HPDE6-E6E7 (cell line): ENCODE measurements around the gene ZNF136.

ENCODE experiments used
- DNase-seq: peaks from one replicate; pipeline ENCODE4 v3.0.0; 2011; ENCODE audit warnings: missing footprints; ENCODE audit errors: extremely low spot score

The ZNF136 gene

GRCh38 chr19:12162882-12163806 is at the start of gene ZNF136:
Gene ZNF136, plus strand, starts transcription at chr19:12163096. Its CDS starts 108 bp downstream, at chr19:12163204.
- DNase-seq: peak; percentile 100

DNA sequence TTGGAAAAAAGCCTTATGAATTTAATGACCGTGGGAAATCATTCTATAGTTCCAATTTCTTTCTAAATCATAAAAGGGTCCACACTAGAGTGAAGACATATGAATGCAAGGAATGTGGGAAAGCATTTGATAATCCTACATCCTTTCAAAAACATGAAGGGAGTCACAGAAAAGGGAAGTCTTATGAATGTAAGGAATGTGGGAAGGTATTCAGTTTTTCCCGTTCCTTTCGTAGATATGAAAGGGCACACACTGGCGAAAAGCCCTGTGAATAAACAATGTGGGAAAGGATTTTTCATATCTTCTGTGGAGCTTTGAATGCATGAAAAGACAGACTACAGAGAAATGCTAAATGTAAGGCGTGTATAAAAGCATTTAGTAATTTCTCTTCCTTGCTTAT is 49.8 kb upstream of the ZNF136 start:
- no peak for DNase-seq

DNA sequence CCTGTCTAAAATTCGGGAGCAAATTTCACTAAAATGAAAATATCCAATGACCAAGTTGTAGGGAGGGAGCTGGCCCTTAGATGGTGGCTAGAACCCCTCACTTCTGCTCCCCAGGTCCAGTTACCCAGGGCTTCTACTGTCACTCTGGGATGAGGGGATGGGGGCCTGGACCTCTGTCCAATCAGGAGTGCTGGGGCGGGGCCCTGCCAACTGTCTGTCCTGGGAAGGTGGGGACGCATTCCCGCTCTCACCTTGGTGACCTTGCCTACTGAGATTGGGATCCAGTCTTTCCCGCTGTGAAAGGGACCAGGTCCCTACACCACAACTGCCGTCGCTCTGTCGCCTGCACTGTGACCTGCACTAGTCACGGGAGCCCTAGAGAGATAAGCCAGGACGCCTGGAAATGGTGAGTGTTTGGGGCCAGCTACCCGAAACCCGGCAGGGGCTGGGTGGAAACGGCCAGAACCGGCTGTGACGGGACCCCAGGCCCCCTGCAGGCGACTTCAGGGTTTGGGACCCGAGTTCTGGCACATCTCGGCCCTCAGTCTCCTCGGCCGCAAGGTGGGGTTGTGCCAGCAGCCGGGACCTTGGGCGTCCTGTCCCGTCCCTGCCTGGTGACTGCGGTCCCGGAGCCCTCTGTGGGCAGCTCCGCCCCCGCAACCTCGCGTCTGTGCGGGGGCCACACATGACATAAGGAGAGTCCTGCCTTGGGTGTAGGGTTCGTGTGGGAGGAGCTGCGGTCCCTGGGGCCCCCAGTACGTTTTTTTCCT is 45.5 kb upstream of the ZNF136 start:
- no peak for DNase-seq

GRCh38 chr19:12126707-12127106 is 36.2 kb upstream of the ZNF136 start:
- DNase-seq: no peak

DNA sequence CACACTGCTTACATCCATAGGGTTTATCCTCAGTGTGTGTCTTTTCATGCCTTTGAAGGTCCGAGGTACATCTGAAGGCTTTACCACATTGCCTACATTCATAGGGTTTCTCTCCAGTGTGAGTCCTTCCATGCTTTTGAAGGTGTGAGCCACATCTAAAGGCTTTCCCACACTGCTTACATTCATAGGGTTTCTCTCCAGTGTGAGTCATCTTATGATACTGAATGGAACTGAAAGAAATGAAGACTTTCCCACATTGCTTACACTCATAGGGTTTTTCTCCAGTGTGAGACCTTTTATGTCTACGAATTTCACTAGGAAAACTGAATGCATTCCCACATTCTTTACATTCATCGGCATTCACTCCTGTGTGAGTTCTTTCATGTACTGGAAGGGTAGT is 29.8 kb upstream of the ZNF136 start:
- no peak for DNase-seq

GRCh38 chr19:12137221-12137940 is 25.5 kb upstream of the ZNF136 start:
- DNase-seq: no peak

GRCh38 chr19:12139269-12139668 is 23.6 kb upstream of the ZNF136 start:
- no peak for DNase-seq

GRCh38 chr19:12139885-12140544 is 22.9 kb upstream of the ZNF136 start, which contains the start of gene ZNF20:
Gene ZNF20, minus strand, starts transcription at chr19:12140350. Its CDS starts 168 bp downstream, at chr19:12140182.
- DNase-seq: peak; percentile 97

DNA sequence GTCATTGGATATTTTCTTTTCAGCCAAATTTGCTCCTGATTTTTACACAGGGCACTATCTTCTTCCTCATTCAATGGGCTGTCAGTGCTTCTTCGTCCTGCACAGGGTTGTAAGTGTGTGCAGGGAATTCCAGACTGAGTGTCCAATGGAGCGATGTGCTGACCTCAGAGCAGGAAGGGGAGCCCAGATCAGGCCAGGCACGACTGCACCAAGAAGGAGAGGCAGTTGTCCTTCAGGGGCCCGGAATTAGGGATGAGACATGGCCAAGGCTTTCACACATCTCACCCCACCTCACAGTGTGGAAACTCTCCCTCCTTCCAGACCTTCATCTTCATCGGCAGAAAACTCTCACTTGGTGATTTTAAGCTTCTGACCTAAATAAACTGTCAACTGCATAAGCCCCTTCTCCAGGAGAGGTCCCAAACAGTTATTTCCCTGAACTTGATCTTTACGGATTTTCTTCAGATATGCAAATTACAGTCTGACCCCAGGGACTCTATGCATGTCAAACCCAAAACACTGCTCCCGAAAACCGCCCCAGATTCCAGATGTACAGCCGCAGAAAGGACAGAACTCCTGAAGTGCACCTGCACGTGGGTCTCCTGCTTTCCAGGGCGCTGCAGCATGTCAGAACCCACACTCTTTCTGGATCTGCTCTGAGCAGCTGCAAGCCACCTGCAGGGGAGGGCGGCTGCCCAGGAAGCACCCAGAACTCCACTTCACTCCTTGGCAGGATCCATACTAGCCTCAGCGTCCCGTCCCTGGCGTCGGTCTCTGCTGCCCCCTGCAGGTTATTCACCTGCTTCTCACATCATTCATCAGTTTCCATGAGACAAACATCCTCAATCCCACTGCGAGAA is 22.1 kb upstream of the ZNF136 start:
- peak; percentile 75 for DNase-seq

GRCh38 chr19:12141405-12141736 is 21.5 kb upstream of the ZNF136 start:
- DNase-seq: no peak

DNA sequence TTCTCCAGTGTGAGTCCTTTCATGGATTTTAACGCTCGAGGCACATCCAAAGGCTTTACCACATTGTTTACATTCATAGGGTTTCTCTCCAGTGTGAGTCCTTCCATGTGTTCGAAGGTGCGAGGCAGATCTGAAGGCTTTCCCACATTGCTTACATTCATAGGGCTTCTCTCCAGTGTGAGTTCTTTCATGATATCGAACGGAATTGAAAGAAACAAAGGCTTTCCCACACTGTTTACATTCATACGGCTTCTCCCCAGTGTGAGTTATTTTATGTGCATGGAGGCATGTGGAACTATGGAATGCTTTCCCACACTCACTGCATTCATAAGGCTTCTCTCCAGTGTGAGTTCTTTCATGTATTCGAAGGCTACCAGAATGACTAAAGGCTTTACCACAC is 17.5 kb upstream of the ZNF136 start:
- no peak for DNase-seq

GRCh38 chr19:12155324-12155860 is 7.5 kb upstream of the ZNF136 start:
- no peak for DNase-seq

- peak; percentile 81 for DNase-seq
These were observed 6.5 kb upstream of the ZNF136 start, which contains the start of gene ZNF625 for GRCh38 chr19:12156223-12157058. Gene ZNF625, minus strand, starts transcription at chr19:12156734. Its CDS starts 176 bp downstream, at chr19:12156558.

- DNase-seq: no peak
These were observed 3.0 kb upstream of the ZNF136 start for GRCh38 chr19:12159773-12160414.

- DNase-seq: no peak
These were observed 399 bp upstream of the ZNF136 start for GRCh38 chr19:12162513-12162881.

DNA sequence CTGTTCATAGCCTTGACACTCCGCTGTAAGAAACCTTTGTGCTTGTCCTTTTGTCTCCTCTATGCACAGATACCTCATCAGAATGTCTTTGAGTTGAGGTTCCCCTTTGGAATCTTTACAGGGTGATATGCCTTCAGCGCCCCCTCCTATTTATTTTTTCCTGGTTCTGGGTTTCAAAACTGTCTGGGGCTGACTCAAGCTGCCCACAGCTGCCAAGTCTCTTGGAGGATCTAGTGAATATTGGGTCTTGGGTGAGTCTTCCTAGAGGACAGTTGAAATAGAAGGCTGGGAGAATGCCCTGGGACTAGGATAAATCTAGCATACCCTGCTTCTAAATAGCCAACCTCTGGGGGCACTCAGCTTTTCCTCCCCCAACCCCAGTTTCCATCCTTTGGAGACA is 930 bp downstream of the ZNF136 start:
- DNase-seq: no peak

GRCh38 chr19:12166626-12167025 is 3.7 kb downstream of the ZNF136 start:
- no peak for DNase-seq

GRCh38 chr19:12180377-12180776 is 17.5 kb downstream of the ZNF136 start:
- DNase-seq: no peak

GRCh38 chr19:12187625-12188024 is 24.7 kb downstream of the ZNF136 start:
- no peak for DNase-seq
